Pericardium fibroblast (primary cell): Measurements from ENCODE around the gene SLC30A2. TPM values are rescaled to one million over a fixed set of nuclear protein-coding genes. Genes with fewer than 3 reads are reported as not detected.

Source experiments
- total RNA-seq: library from RNA; depleted of rRNA; stranded (reverse); fragments of >200 nt; gene quantifications from 2 replicates; pipeline ENCODE4 v1.2.3, GENCODE V29; 2015

Gene SLC30A2
- not detected in 2 replicates for total RNA-seq

GRCh38 chr1:26045722-26046245 lies at the start of gene SLC30A2:
Gene SLC30A2 (minus strand): TSS chr1:26046118. CDS start chr1:26045896, 222 bp downstream.

GRCh38 chr1:26067432-26067911 lies 21.6 kb upstream of the SLC30A2 start, which contains the start of gene TRIM63:
Gene TRIM63 (minus strand): TSS chr1:26067630. CDS start chr1:26067494, 136 bp downstream.

DNA sequence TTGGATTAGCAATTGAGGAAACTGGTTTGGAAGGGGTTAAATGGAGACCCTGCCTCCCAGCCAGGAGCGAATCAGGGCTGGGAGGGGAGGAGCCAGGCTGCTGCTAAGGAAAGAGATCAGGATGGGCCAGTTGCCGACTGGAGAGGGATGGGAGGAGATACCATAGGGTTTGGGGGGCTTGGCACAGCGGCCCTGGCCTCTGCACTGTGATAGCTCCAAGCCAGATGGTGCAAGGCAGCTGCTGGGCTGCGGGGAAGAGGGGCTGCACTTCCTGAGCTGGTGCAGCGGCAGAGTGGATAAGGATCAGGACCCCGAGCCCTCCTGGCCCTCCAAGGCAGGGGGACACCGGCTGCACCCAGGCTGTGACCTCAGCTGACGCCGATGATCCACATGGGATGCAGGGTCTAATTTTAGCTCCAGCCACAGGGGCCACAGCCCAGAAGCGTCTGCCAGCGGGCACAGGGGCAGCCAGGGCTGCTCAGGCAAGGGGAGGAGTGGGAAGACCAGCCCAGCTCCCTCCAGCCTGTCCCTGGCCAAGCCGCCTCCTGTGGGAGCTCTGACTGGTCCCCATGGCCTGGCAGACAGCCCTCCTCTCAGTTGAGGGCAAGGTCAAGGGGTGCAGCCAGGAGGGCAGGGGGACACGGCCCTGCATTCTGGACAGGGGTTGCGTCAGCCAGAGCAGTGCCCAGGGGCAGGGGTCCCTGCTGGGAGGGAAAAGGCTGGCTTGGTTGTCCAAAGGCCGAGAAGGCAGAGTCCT lies 24.1 kb downstream of the SLC30A2 start, which contains the start of gene EXTL1:
EXTL1 (plus strand) TSS at position 129 of the 757 bp plus-strand sequence. CDS start 872 bp downstream, outside the sequence.

GRCh38 chr1:25997828-25998761 lies 47.8 kb downstream of the SLC30A2 start, which contains the start of gene PAFAH2:
Gene PAFAH2 (minus strand): TSS chr1:25998063. CDS start chr1:25990816, 7,247 bp downstream.

Other genes starting within 250 kb of the SLC30A2 start
- 50.8 and 67.0 TPM in 2 replicates for gene SELENON, start 245.9 kb downstream of the SLC30A2 start, total RNA-seq
- 47.6 and 48.3 TPM in 2 replicates for gene MTFR1L, start 226.2 kb downstream of the SLC30A2 start, total RNA-seq
- gene AUNIP, start 186.7 kb downstream of the SLC30A2 start, total RNA-seq = 0.58 TPM in 1 of 2 replicates, not detected in the other
- gene PAQR7, start 170.4 kb downstream of the SLC30A2 start, total RNA-seq = 6.1 and 7.2 TPM in 2 replicates
- gene STMN1, start 139.7 kb downstream of the SLC30A2 start, total RNA-seq = 17.9 and 26.3 TPM in 2 replicates
- 2.3 and 3.2 TPM in 2 replicates for gene PAFAH2, start 48.1 kb downstream of the SLC30A2 start, total RNA-seq
- 0.12 and 0.60 TPM in 2 replicates for gene EXTL1, start 24.3 kb downstream of the SLC30A2 start, total RNA-seq
- gene TRIM63, start 21.5 kb upstream of the SLC30A2 start, total RNA-seq = 0.70 TPM in 1 of 2 replicates, not detected in the other
- 1.7 and 1.9 TPM in 2 replicates for gene PDIK1L, start 65.7 kb upstream of the SLC30A2 start, total RNA-seq
- gene FAM110D, start 113.0 kb upstream of the SLC30A2 start, total RNA-seq = 0.43 TPM in 1 of 2 replicates, not detected in the other
- gene C1orf232, start 122.8 kb upstream of the SLC30A2 start, total RNA-seq = not detected in 2 replicates
- gene ZNF593, start 123.8 kb upstream of the SLC30A2 start, total RNA-seq = 36.7 and 58.7 TPM in 2 replicates
- gene ZNF593OS, start 125.7 kb upstream of the SLC30A2 start, total RNA-seq = 0.23 TPM in 1 of 2 replicates, not detected in the other
- 0.17 and 1.8 TPM in 2 replicates for gene CNKSR1, start 131.4 kb upstream of the SLC30A2 start, total RNA-seq
- not detected in 2 replicates for gene CATSPER4, start 144.5 kb upstream of the SLC30A2 start, total RNA-seq
- 6.0 TPM in 2 replicates for gene CEP85, start 188.1 kb upstream of the SLC30A2 start, total RNA-seq
- 121 and 201 TPM in 2 replicates for gene SH3BGRL3, start 234.0 kb upstream of the SLC30A2 start, total RNA-seq